Measurements from ENCODE around the gene NIM1K. TPM values are rescaled to one million over a fixed set of nuclear protein-coding genes. Genes with fewer than 3 reads are reported as not detected.

Gene NIM1K
- total and polyA plus RNA-seq, 10 of the 15 experiments (the other 5 are each of a cell fraction or from before 2014, with no cell fraction given) = 0.27 to 1.7 (median 0.66) TPM

- CTCF ChIA-PET = no interaction called here
- Histone ChIP-seq H3K27ac (ENCODE audit: control insufficient read depth, insufficient read depth) (no peak overlapping the region), H3K9ac (ENCODE audit: control insufficient read depth, insufficient read depth, low read length) (no peak overlapping the region), H4K20me1 (ENCODE audit: control insufficient read depth, insufficient read depth) (no peaks in the 10 kb centered on the region), H3K27me3 (replicated peaks in 1 of 2; ENCODE audit: control insufficient read depth in 2 of 2, insufficient read depth in 2 of 2, low read length in 1 of 2) (no peaks in the 10 kb centered on the region), H3K9me3 (replicated peaks; ENCODE audit: control insufficient read depth, insufficient read depth, low read length) (no peaks in the 10 kb centered on the region), H3K79me2 (ENCODE audit: control insufficient read depth, insufficient read depth, low read length) (peaks cover 26% of the 10 kb centered on the region), H3K4me2 (ENCODE audit: control insufficient read depth, insufficient read depth) (no peak overlapping the region), H3K4me3 (no peak overlapping the region), H3K36me3 (ENCODE audit: control insufficient read depth in 2 of 2, insufficient read depth in 2 of 2, low read length in 1 of 2) (peaks cover 2 to 44% of the 10 kb centered on the region in 2 experiments), H3K4me1 (ENCODE audit: control insufficient read depth, insufficient read depth, low read length) (no peaks in the 10 kb centered on the region), H2AFZ (ENCODE audit: control insufficient read depth, low read depth, low read length) (no peak overlapping the region)
- intact Hi-C loops (cut with micrococcal nuclease; ENCODE audit: unreplicated experiment) (no loop called here), in situ Hi-C loops (cut with MboI) (no loop called here)
- FAIRE-seq (no peak), ATAC-seq (no peak), DNase-seq (ENCODE audit: low read depth, low spot score) (no peak)
- POLR2A ChIA-PET = no interaction called here
- SMC1A ChIA-PET (ENCODE audit: uncharacterized antibody, unreplicated experiment) = no interaction called here
- RAD21 ChIA-PET (ENCODE audit: unreplicated experiment) = no interaction called here
- no TSS peak for BruUV-seq (replicated peaks)
- WGBS (ENCODE audit: insufficient coverage, insufficient replicate concordance, low lambda C conversion rate, missing lambda C conversion rate) = 97% methylated on average over 2 of the region's 2 CpGs
- TF ChIP-seq, protein P1, sequence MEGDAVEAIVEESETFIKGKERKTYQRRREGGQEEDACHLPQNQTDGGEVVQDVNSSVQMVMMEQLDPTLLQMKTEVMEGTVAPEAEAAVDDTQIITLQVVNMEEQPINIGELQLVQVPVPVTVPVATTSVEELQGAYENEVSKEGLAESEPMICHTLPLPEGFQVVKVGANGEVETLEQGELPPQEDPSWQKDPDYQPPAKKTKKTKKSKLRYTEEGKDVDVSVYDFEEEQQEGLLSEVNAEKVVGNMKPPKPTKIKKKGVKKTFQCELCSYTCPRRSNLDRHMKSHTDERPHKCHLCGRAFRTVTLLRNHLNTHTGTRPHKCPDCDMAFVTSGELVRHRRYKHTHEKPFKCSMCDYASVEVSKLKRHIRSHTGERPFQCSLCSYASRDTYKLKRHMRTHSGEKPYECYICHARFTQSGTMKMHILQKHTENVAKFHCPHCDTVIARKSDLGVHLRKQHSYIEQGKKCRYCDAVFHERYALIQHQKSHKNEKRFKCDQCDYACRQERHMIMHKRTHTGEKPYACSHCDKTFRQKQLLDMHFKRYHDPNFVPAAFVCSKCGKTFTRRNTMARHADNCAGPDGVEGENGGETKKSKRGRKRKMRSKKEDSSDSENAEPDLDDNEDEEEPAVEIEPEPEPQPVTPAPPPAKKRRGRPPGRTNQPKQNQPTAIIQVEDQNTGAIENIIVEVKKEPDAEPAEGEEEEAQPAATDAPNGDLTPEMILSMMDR (IDR thresholded peaks at IDR 0.05 in 2 of 3, conservative IDR thresholded peaks at IDR 0.05 in 1 of 3; ENCODE audit: control insufficient read depth in 2 of 3, extremely low read depth in 1 of 3, insufficient read depth in 1 of 3, low read depth in 3 of 3, low read length in 3 of 3) = no peak
- TF ChIP-seq MXI1 (IDR thresholded peaks at IDR 0.05; ENCODE audit: low read depth, low read length) = no peak
- TF ChIP-seq SIN3A (IDR thresholded peaks at IDR 0.05; ENCODE audit: low read depth, low read length) = no peak
- TF ChIP-seq STAT1 (conservative IDR thresholded peaks at IDR 0.05) = no peak
- no peak for TF ChIP-seq FOS (IDR thresholded peaks at IDR 0.05; ENCODE audit: borderline replicate concordance, extremely low read depth, insufficient read length)
- no peak for TF ChIP-seq E2F4 (IDR thresholded peaks at IDR 0.05; ENCODE audit: low read depth, low read length)
- no peak for TF ChIP-seq CHD4 (IDR thresholded peaks at IDR 0.05)
- TF ChIP-seq ZNF384 (IDR thresholded peaks at IDR 0.05; ENCODE audit: borderline replicate concordance, low read depth, low read length) = no peak
- no peak for TF ChIP-seq TCF7 (IDR thresholded peaks at IDR 0.05; ENCODE audit: borderline replicate concordance)
- TF ChIP-seq TAF1 (IDR thresholded peaks at IDR 0.05; ENCODE audit: borderline replicate concordance, low read depth, low read length) = no peak
- no peak for TF ChIP-seq ZNF217 (IDR thresholded peaks at IDR 0.05)
- TF ChIP-seq CHD2 (IDR thresholded peaks at IDR 0.05; ENCODE audit: borderline replicate concordance, low read depth, low read length) = no peak
- no peak for TF ChIP-seq YBX1 (IDR thresholded peaks at IDR 0.05)
- TF ChIP-seq RB1 (IDR thresholded peaks at IDR 0.05; ENCODE audit: borderline replicate concordance) = no peak
- no peak for TF ChIP-seq DPF2 (IDR thresholded peaks at IDR 0.05)
- no peak for TF ChIP-seq BHLHE40 (IDR thresholded peaks at IDR 0.05; ENCODE audit: borderline replicate concordance in 1 of 2, low read depth in 2 of 2, low read length in 1 of 2)
- no peak for TF ChIP-seq EED (IDR thresholded peaks at IDR 0.05; ENCODE audit: low read depth)
- TF ChIP-seq, protein P2, sequence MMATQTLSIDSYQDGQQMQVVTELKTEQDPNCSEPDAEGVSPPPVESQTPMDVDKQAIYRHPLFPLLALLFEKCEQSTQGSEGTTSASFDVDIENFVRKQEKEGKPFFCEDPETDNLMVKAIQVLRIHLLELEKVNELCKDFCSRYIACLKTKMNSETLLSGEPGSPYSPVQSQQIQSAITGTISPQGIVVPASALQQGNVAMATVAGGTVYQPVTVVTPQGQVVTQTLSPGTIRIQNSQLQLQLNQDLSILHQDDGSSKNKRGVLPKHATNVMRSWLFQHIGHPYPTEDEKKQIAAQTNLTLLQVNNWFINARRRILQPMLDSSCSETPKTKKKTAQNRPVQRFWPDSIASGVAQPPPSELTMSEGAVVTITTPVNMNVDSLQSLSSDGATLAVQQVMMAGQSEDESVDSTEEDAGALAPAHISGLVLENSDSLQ (IDR thresholded peaks at IDR 0.05) = no peak
Measured at GRCh38 chr5:43296835-43297234, 104.8 kb downstream of the NIM1K start.
